Measurements from ENCODE around the gene AASDH. TPM values are rescaled to one million over a fixed set of nuclear protein-coding genes. Genes with fewer than 3 reads are reported as not detected.

AASDH gene
- total RNA-seq, 1 experiment from 2014 or later = 12.6 TPM

DNA sequence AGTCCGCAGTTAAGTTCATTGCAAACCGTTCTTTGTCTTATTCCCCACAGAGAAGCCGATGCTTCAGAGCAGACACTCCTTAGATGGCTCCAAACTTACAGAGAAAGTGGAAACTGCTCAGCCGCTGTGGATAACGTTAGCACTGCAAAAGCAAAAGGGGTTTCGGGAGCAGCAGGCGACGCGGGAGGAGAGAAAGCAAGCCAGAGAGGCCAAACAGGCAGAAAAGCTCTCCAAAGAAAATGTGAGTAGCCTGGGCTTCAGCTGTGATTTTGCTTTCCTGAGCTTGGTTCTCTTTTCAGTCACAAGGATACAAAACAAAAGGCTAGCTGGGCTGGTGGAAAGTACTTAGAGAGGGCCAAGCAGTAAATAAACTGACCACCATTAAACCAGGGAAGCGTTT, 64.0 kb downstream of the AASDH start:
- H3K4me3 Mint-ChIP-seq = no peak overlapping the region
- CTCF ChIA-PET = no interaction called here
- peaks cover 4% of the 10 kb centered on the region; the same call in 1 of the 2 replicates for H3K36me3 Mint-ChIP-seq
- POLR2A ChIA-PET = no interaction called here
- no peak for DNase-seq (ENCODE audit: low spot score)
- H3K4me1 Mint-ChIP-seq = no peaks in the 10 kb centered on the region
- TF ChIP-seq ATF1 (CRISPR knock-in tag; IDR thresholded peaks at IDR 0.05) (no peak), PRRX2 (CRISPR knock-in tag; IDR thresholded peaks at IDR 0.05) (no peak), GABPB1 (CRISPR knock-in tag; IDR thresholded peaks at IDR 0.05) (no peak), GTF2I (CRISPR knock-in tag; conservative IDR thresholded peaks at IDR 0.05) (no peak), IRF2 (CRISPR knock-in tag; IDR thresholded peaks at IDR 0.05; ENCODE audit: borderline replicate concordance, low read depth) (no peak), ZNF121 (CRISPR knock-in tag; IDR thresholded peaks at IDR 0.05) (no peak), CREM (CRISPR knock-in tag; IDR thresholded peaks at IDR 0.05) (no peak), HMGA2 (CRISPR knock-in tag; IDR thresholded peaks at IDR 0.05) (no peak)
- TF ChIP-seq, protein P1, sequence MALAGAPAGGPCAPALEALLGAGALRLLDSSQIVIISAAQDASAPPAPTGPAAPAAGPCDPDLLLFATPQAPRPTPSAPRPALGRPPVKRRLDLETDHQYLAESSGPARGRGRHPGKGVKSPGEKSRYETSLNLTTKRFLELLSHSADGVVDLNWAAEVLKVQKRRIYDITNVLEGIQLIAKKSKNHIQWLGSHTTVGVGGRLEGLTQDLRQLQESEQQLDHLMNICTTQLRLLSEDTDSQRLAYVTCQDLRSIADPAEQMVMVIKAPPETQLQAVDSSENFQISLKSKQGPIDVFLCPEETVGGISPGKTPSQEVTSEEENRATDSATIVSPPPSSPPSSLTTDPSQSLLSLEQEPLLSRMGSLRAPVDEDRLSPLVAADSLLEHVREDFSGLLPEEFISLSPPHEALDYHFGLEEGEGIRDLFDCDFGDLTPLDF (CRISPR knock-in tag; IDR thresholded peaks at IDR 0.05) = no peak
- TF ChIP-seq, protein P2, sequence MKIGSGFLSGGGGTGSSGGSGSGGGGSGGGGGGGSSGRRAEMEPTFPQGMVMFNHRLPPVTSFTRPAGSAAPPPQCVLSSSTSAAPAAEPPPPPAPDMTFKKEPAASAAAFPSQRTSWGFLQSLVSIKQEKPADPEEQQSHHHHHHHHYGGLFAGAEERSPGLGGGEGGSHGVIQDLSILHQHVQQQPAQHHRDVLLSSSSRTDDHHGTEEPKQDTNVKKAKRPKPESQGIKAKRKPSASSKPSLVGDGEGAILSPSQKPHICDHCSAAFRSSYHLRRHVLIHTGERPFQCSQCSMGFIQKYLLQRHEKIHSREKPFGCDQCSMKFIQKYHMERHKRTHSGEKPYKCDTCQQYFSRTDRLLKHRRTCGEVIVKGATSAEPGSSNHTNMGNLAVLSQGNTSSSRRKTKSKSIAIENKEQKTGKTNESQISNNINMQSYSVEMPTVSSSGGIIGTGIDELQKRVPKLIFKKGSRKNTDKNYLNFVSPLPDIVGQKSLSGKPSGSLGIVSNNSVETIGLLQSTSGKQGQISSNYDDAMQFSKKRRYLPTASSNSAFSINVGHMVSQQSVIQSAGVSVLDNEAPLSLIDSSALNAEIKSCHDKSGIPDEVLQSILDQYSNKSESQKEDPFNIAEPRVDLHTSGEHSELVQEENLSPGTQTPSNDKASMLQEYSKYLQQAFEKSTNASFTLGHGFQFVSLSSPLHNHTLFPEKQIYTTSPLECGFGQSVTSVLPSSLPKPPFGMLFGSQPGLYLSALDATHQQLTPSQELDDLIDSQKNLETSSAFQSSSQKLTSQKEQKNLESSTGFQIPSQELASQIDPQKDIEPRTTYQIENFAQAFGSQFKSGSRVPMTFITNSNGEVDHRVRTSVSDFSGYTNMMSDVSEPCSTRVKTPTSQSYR (CRISPR knock-in tag; IDR thresholded peaks at IDR 0.05) = no peak
- TF ChIP-seq, protein P3, sequence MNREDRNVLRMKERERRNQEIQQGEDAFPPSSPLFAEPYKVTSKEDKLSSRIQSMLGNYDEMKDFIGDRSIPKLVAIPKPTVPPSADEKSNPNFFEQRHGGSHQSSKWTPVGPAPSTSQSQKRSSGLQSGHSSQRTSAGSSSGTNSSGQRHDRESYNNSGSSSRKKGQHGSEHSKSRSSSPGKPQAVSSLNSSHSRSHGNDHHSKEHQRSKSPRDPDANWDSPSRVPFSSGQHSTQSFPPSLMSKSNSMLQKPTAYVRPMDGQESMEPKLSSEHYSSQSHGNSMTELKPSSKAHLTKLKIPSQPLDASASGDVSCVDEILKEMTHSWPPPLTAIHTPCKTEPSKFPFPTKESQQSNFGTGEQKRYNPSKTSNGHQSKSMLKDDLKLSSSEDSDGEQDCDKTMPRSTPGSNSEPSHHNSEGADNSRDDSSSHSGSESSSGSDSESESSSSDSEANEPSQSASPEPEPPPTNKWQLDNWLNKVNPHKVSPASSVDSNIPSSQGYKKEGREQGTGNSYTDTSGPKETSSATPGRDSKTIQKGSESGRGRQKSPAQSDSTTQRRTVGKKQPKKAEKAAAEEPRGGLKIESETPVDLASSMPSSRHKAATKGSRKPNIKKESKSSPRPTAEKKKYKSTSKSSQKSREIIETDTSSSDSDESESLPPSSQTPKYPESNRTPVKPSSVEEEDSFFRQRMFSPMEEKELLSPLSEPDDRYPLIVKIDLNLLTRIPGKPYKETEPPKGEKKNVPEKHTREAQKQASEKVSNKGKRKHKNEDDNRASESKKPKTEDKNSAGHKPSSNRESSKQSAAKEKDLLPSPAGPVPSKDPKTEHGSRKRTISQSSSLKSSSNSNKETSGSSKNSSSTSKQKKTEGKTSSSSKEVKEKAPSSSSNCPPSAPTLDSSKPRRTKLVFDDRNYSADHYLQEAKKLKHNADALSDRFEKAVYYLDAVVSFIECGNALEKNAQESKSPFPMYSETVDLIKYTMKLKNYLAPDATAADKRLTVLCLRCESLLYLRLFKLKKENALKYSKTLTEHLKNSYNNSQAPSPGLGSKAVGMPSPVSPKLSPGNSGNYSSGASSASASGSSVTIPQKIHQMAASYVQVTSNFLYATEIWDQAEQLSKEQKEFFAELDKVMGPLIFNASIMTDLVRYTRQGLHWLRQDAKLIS (CRISPR knock-in tag; IDR thresholded peaks at IDR 0.05; ENCODE audit: borderline replicate concordance) = no peak
- no peaks in the 10 kb centered on the region for H3K9me3 Mint-ChIP-seq
- ATAC-seq = no peak
- no peaks in the 10 kb centered on the region for H3K27me3 Mint-ChIP-seq (ENCODE audit: low read depth)
- H3K27ac Mint-ChIP-seq = no peak overlapping the region

DNA sequence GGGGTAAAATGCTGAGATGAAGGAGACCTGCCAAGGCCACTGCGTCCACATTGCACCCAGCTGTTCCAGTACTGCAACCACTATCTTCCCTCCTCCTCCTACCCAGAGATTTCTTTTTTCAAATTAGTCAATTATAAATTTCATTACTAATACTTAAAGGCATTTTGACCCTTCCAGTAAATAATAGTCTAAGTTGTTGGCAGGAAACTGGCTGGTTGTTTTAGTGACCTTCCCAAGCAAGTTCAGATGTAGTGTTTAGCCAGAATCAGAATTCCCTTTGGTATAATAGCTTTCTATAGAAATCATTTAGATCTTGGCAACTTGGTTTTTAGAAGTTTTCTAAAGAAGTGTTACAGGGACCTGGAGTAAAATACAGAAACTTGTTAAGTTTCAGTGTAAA, 66.0 kb downstream of the AASDH start:
- Mint-ChIP-seq H3K4me1 (no peaks in the 10 kb centered on the region), H3K36me3 (peaks cover 4% of the 10 kb centered on the region; the same call in 1 of the 2 replicates), H3K4me3 (no peak overlapping the region), H3K27ac (no peak overlapping the region), H3K9me3 (no peaks in the 10 kb centered on the region), H3K27me3 (ENCODE audit: low read depth) (no peaks in the 10 kb centered on the region)
- CTCF ChIA-PET = no interaction called here
- DNase-seq (ENCODE audit: low spot score) (no peak), ATAC-seq (no peak)
- POLR2A ChIA-PET = no interaction called here
- TF ChIP-seq, protein P4, sequence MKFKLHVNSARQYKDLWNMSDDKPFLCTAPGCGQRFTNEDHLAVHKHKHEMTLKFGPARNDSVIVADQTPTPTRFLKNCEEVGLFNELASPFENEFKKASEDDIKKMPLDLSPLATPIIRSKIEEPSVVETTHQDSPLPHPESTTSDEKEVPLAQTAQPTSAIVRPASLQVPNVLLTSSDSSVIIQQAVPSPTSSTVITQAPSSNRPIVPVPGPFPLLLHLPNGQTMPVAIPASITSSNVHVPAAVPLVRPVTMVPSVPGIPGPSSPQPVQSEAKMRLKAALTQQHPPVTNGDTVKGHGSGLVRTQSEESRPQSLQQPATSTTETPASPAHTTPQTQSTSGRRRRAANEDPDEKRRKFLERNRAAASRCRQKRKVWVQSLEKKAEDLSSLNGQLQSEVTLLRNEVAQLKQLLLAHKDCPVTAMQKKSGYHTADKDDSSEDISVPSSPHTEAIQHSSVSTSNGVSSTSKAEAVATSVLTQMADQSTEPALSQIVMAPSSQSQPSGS (CRISPR knock-in tag; IDR thresholded peaks at IDR 0.05; ENCODE audit: borderline replicate concordance, low read depth) = no peak
- TF ChIP-seq JAZF1 (CRISPR knock-in tag; IDR thresholded peaks at IDR 0.05) = no peak

DNA sequence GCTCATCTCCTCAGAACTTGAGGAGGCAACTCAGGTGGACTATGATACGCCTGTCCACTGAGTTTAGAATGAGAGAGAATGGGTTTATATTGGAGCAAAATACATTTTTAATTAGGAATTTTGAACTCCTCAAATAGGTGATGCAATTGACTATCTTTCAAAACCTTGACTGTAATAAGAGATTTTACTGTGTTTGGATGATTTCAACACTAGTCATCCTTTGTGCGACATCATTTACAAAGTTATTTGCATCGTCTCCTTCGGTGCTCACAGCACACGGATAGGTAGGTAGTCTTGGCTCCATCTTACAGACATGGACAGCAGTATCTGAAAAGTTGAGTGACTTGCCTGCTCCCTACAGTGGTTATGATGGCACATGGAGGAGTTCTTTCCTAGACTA, 67.0 kb downstream of the AASDH start:
- ChIA-PET CTCF (no interaction called here), POLR2A (no interaction called here)
- H3K4me3 Mint-ChIP-seq = no peak overlapping the region

More for the DNA sequence above, 67.0 kb downstream of the AASDH start:
- Mint-ChIP-seq H3K27ac (no peak overlapping the region), H3K36me3 (peaks cover 6% of the 10 kb centered on the region; the same call in 1 of the 2 replicates), H3K27me3 (ENCODE audit: low read depth) (no peaks in the 10 kb centered on the region), H3K4me1 (no peaks in the 10 kb centered on the region), H3K9me3 (no peaks in the 10 kb centered on the region)
- TF ChIP-seq SMAD4 (CRISPR knock-in tag; IDR thresholded peaks at IDR 0.05) = no peak
- TF ChIP-seq IRF2 (CRISPR knock-in tag; IDR thresholded peaks at IDR 0.05; ENCODE audit: borderline replicate concordance, low read depth) = no peak
- TF ChIP-seq, protein P5, sequence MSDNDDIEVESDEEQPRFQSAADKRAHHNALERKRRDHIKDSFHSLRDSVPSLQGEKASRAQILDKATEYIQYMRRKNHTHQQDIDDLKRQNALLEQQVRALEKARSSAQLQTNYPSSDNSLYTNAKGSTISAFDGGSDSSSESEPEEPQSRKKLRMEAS (CRISPR knock-in tag; IDR thresholded peaks at IDR 0.05) = no peak
- no peak for TF ChIP-seq TEAD4 (CRISPR knock-in tag; IDR thresholded peaks at IDR 0.05)
- TF ChIP-seq ETV6 (CRISPR knock-in tag; IDR thresholded peaks at IDR 0.05) = no peak
- TF ChIP-seq, protein P1 (CRISPR knock-in tag; IDR thresholded peaks at IDR 0.05) = no peak
- DNase-seq (ENCODE audit: low spot score) (no peak), ATAC-seq (no peak)
